Right lobe of liver (tissue), 4 donors: Measurements from ENCODE around the gene NIM1K.

Source experiments
- CTCF ChIP-seq, 4 donors: fragments of 200-600 bp in 3 of 4; fragments of 450-650 bp in 1 of 4; IDR thresholded peaks; one replicate each; pipeline versions ENCODE4 v1.5.1 to v1.8.0; 2016 to 2022; ENCODE audit warnings: antibody characterized with exemption in 4 of 4, mild to moderate bottlenecking in 2 of 4
- POLR2A ChIP-seq: fragments of 450-650 bp; IDR thresholded peaks from one replicate; pipeline ENCODE4 v1.6.1; 2017; ENCODE audit warnings: antibody characterized with exemption, mild to moderate bottlenecking
- donor health status: DM: no; HTN: no; CAD: no.
- donor health status: DM: no; HTN: no; CAD: no.
- donor health status: DM: no; HTN: yes; CAD: no.

GRCh38 chr5:43171451-43171850, 20.6 kb upstream of the NIM1K start:
- TF ChIP-seq CTCF (IDR thresholded peaks at IDR 0.05) (no peak), POLR2A (no peak)
